ENCODE measurements around the gene ERBB2. TPM values are rescaled to one million over a fixed set of nuclear protein-coding genes. Genes with fewer than 3 reads are reported as not detected.

Gene ERBB2
- total and polyA plus RNA-seq, 2 of the 13 experiments (the other 11 are each of a cell fraction or from before 2014, with no cell fraction given) = 57.7 to 64.1 TPM

DNA sequence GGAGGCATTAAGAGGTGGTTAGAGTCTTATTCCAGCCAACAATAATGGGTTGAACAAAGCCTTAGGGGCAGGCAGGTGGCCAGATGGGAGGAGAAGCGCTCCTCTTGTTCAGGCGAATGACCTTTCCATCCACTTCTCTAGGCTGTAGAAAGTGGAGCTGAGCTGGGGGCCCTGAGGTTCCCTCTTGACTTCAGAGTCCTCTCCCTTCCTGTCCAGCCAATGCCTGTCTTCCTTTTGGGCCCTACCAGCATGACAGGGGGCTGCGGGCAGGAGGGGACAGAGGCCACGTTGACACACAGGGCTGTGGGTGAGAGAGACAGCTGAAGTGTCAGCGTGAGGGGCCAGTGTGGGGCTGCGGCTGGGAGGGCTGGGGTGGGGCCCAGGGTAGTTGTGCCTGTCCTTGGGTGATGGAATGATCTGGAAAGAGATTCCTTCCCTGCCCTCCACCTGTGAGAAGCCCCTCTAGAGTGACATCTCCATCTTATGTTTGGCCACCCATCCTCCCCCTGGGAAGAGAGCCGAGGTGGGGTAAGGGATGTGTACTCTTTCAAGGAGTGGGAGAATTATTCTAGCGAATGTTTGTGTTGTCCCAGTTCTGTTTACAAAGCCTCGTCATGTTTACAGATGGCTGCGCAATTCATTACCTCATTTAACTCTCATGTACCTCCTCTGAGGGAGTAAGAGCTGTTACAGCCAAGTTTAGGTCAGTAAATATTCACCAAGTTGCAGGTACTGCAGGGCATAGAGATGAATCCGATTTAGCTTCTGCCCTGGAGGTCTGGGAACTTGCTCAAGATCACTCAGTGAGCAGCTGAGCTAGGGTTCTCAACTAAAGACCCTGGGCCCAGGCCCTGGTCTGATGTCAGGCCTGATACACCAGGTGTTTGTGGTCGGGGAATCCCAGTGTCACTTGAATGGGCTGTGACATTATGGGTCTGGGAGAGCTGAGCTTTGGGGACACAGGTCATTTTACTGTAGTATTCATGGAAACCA, 3.3 kb downstream of the ERBB2 start (continued):
- TF ChIP-seq ZNF207 (IDR thresholded peaks at IDR 0.05; ENCODE audit: borderline replicate concordance) = no peak
- TF ChIP-seq ZNF839 (CRISPR knock-in tag; IDR thresholded peaks at IDR 0.05; ENCODE audit: borderline replicate concordance) = no peak
- TF ChIP-seq TBP (CRISPR knock-in tag; IDR thresholded peaks at IDR 0.05) = no peak
- TF ChIP-seq ZNF761 (CRISPR knock-in tag; conservative IDR thresholded peaks at IDR 0.05) = peak; percentile 67; the same call in 1 of the 2 replicates
- TF ChIP-seq, protein P1, sequence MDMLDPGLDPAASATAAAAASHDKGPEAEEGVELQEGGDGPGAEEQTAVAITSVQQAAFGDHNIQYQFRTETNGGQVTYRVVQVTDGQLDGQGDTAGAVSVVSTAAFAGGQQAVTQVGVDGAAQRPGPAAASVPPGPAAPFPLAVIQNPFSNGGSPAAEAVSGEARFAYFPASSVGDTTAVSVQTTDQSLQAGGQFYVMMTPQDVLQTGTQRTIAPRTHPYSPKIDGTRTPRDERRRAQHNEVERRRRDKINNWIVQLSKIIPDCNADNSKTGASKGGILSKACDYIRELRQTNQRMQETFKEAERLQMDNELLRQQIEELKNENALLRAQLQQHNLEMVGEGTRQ (IDR thresholded peaks at IDR 0.05; ENCODE audit: low read depth, low read length) = no peak
- TF ChIP-seq, protein P1 (CRISPR knock-in tag; IDR thresholded peaks at IDR 0.05; ENCODE audit: borderline replicate concordance) = no peak
- no peak for TF ChIP-seq ZKSCAN5 (CRISPR knock-in tag; IDR thresholded peaks at IDR 0.05)
- no peak for TF ChIP-seq ZNF484 (CRISPR knock-in tag; IDR thresholded peaks at IDR 0.05; ENCODE audit: borderline replicate concordance, low read depth)
- no peak for TF ChIP-seq ZC3H13 (CRISPR knock-in tag; IDR thresholded peaks at IDR 0.05)
- TF ChIP-seq ZNF878 (CRISPR knock-in tag; IDR thresholded peaks at IDR 0.05) = no peak
- no peak for TF ChIP-seq ZSCAN12 (CRISPR knock-in tag; IDR thresholded peaks at IDR 0.05)
- TF ChIP-seq ZBTB3 (CRISPR knock-in tag; IDR thresholded peaks at IDR 0.05; ENCODE audit: borderline replicate concordance, low read depth) = peak; percentile 81
- 0 out of 2 replicates have a peak, but pooled peaks have one; percentile 7 for TF ChIP-seq ZFP37 (CRISPR knock-in tag; IDR thresholded peaks at IDR 0.05; ENCODE audit: borderline replicate concordance)
- TF ChIP-seq, protein P2, sequence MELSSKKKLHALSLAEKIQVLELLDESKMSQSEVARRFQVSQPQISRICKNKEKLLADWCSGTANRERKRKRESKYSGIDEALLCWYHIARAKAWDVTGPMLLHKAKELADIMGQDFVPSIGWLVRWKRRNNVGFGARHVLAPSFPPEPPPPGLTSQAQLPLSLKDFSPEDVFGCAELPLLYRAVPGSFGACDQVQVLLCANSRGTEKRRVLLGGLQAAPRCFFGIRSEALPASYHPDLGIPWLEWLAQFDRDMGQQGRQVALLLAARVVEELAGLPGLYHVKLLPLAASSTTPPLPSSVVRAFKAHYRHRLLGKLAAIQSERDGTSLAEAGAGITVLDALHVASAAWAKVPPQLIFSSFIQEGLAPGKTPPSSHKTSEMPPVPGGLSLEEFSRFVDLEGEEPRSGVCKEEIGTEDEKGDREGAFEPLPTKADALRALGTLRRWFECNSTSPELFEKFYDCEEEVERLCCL (CRISPR knock-in tag; IDR thresholded peaks at IDR 0.05; ENCODE audit: borderline replicate concordance) = no peak; the same call in 1 of the 2 replicates
- peak; percentile 49; the same call in 1 of the 2 replicates for TF ChIP-seq ZZZ3 (CRISPR knock-in tag; IDR thresholded peaks at IDR 0.05; ENCODE audit: borderline replicate concordance)
- TF ChIP-seq AKAP8 (CRISPR knock-in tag; IDR thresholded peaks at IDR 0.05) = no peak
- TF ChIP-seq PITX1 (CRISPR knock-in tag; IDR thresholded peaks at IDR 0.05) = peak; percentile 82
- TF ChIP-seq FOSL1 (CRISPR knock-in tag; IDR thresholded peaks at IDR 0.05; ENCODE audit: borderline replicate concordance) = no peak
- TF ChIP-seq RNF2 (conservative IDR thresholded peaks at IDR 0.05; ENCODE audit: low read depth) = no peak
- TF ChIP-seq ZNF263 (CRISPR knock-in tag; IDR thresholded peaks at IDR 0.05) = peak; percentile 31; the same call in 1 of the 2 replicates
- peak; percentile 51; the same call in 1 of the 2 replicates for TF ChIP-seq GLI4 (CRISPR knock-in tag; IDR thresholded peaks at IDR 0.05; ENCODE audit: borderline replicate concordance)
